ENCODE results near the gene FADS3.

FADS3 gene

DNA sequence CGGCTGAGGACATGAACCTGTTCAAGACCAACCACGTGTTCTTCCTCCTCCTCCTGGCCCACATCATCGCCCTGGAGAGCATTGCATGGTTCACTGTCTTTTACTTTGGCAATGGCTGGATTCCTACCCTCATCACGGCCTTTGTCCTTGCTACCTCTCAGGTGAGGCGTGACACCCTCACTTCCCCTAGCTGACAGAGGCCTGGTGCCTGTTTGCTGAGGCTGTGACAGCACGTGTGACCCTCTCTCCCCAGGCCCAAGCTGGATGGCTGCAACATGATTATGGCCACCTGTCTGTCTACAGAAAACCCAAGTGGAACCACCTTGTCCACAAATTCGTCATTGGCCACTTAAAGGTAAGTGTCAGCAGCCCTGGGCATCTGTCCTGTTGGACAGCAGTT lies 51.0 kb downstream of the FADS3 start:
- Histone ChIP-seq H3K27ac (ENCODE audit: low read depth, low read length) (no peak overlapping the region), H3K27me3 (ENCODE audit: control insufficient read depth, insufficient read depth, low read length) (no peaks in the 10 kb centered on the region), H3K4me1 (ENCODE audit: control insufficient read depth, insufficient read depth, low read length) (no peaks in the 10 kb centered on the region), H3K9me3 (ENCODE audit: control insufficient read depth, insufficient read depth, low read length) (no peaks in the 10 kb centered on the region), H3K36me3 (ENCODE audit: control insufficient read depth, insufficient read depth, low read length) (peaks cover 82% of the 10 kb centered on the region), H3K4me3 (ENCODE audit: low read depth, low read length) (no peak overlapping the region), H3K9ac (ENCODE audit: low read depth, low read length) (no peak overlapping the region)

- Histone ChIP-seq H3K9ac (ENCODE audit: low read depth, low read length) (no peak overlapping the region), H3K4me1 (ENCODE audit: control insufficient read depth, insufficient read depth, low read length) (peaks cover 3% of the 10 kb centered on the region; the same call in 1 of the 2 replicates), H3K4me3 (ENCODE audit: low read depth, low read length) (no peak overlapping the region)
Observed at GRCh38 chr11:61839742-61840141, 51.6 kb downstream of the FADS3 start.

GRCh38 chr11:61838921-61839320 lies 52.4 kb downstream of the FADS3 start:
- Histone ChIP-seq H3K9me3 (ENCODE audit: control insufficient read depth, insufficient read depth, low read length) (no peaks in the 10 kb centered on the region), H3K27me3 (ENCODE audit: control insufficient read depth, insufficient read depth, low read length) (no peaks in the 10 kb centered on the region), H3K4me1 (ENCODE audit: control insufficient read depth, insufficient read depth, low read length) (peaks cover 11% of the 10 kb centered on the region), H3K9ac (ENCODE audit: low read depth, low read length) (no peak overlapping the region), H3K27ac (ENCODE audit: low read depth, low read length) (no peak overlapping the region), H3K36me3 (ENCODE audit: control insufficient read depth, insufficient read depth, low read length) (peaks cover 69% of the 10 kb centered on the region), H3K4me3 (ENCODE audit: low read depth, low read length) (no peak overlapping the region)

More at GRCh38 chr11:61839742-61840141, 51.6 kb downstream of the FADS3 start:
- Histone ChIP-seq H3K27ac (ENCODE audit: low read depth, low read length) (no peak overlapping the region), H3K36me3 (ENCODE audit: control insufficient read depth, insufficient read depth, low read length) (peaks cover 77% of the 10 kb centered on the region), H3K9me3 (ENCODE audit: control insufficient read depth, insufficient read depth, low read length) (no peaks in the 10 kb centered on the region), H3K27me3 (ENCODE audit: control insufficient read depth, insufficient read depth, low read length) (no peaks in the 10 kb centered on the region)

DNA sequence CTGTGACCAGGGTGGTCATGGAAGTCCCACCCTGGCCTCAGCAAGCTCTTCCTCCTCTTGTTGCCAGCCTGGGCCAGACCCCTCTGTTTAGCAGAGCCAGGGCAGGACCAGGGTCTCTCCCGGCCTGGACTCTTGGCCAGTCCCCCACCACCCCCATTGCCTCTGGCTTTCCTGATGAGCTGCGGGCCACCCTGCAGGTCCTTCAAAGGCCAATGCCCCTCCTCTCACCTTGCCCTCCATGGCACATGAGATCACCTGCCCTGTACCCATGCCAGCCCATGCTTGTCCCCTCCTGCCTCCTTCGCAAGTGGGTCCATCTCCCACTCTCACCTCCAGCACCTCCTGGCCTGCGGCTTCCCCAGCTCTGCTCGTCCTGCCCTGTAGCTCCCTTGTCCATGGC lies 52.8 kb downstream of the FADS3 start:
- Histone ChIP-seq H3K27me3 (ENCODE audit: control insufficient read depth, insufficient read depth, low read length) (no peaks in the 10 kb centered on the region), H3K9me3 (ENCODE audit: control insufficient read depth, insufficient read depth, low read length) (no peaks in the 10 kb centered on the region), H3K9ac (ENCODE audit: low read depth, low read length) (no peak overlapping the region), H3K4me3 (ENCODE audit: low read depth, low read length) (no peak overlapping the region), H3K4me1 (ENCODE audit: control insufficient read depth, insufficient read depth, low read length) (peaks cover 15% of the 10 kb centered on the region), H3K36me3 (ENCODE audit: control insufficient read depth, insufficient read depth, low read length) (peaks cover 68% of the 10 kb centered on the region), H3K27ac (ENCODE audit: low read depth, low read length) (no peak overlapping the region)

- Histone ChIP-seq H3K4me1 (ENCODE audit: control insufficient read depth, insufficient read depth, low read length) (peaks cover 21% of the 10 kb centered on the region), H3K27ac (ENCODE audit: low read depth, low read length) (no peak overlapping the region), H3K27me3 (ENCODE audit: control insufficient read depth, insufficient read depth, low read length) (no peaks in the 10 kb centered on the region), H3K9me3 (ENCODE audit: control insufficient read depth, insufficient read depth, low read length) (no peaks in the 10 kb centered on the region), H3K9ac (ENCODE audit: low read depth, low read length) (no peak overlapping the region), H3K4me3 (ENCODE audit: low read depth, low read length) (no peak overlapping the region), H3K36me3 (ENCODE audit: control insufficient read depth, insufficient read depth, low read length) (peaks cover 62% of the 10 kb centered on the region)
Observed at GRCh38 chr11:61837411-61838005, 53.8 kb downstream of the FADS3 start.

GRCh38 chr11:61836193-61836592 lies 55.2 kb downstream of the FADS3 start:
- H3K36me3 ChIP-seq (ENCODE audit: control insufficient read depth, insufficient read depth, low read length): peaks cover 56% of the 10 kb centered on the region
- peaks cover 21% of the 10 kb centered on the region for H3K4me1 ChIP-seq (ENCODE audit: control insufficient read depth, insufficient read depth, low read length)
- no peak overlapping the region for H3K4me3 ChIP-seq (ENCODE audit: low read depth, low read length)
- H3K27ac ChIP-seq (ENCODE audit: low read depth, low read length): no peak overlapping the region
- no peak overlapping the region for H3K9ac ChIP-seq (ENCODE audit: low read depth, low read length)
- no peaks in the 10 kb centered on the region for H3K27me3 ChIP-seq (ENCODE audit: control insufficient read depth, insufficient read depth, low read length)
- H3K9me3 ChIP-seq (ENCODE audit: control insufficient read depth, insufficient read depth, low read length): no peaks in the 10 kb centered on the region

GRCh38 chr11:61834278-61835048 lies 56.9 kb downstream of the FADS3 start:
- Histone ChIP-seq H3K9me3 (ENCODE audit: control insufficient read depth, insufficient read depth, low read length) (no peaks in the 10 kb centered on the region), H3K27ac (ENCODE audit: low read depth, low read length) (peak overlapping the region; percentile 56), H3K4me3 (ENCODE audit: low read depth, low read length) (no peak overlapping the region), H3K9ac (ENCODE audit: low read depth, low read length) (no peak overlapping the region), H3K4me1 (ENCODE audit: control insufficient read depth, insufficient read depth, low read length) (peaks cover 35% of the 10 kb centered on the region), H3K27me3 (ENCODE audit: control insufficient read depth, insufficient read depth, low read length) (no peaks in the 10 kb centered on the region), H3K36me3 (ENCODE audit: control insufficient read depth, insufficient read depth, low read length) (peaks cover 39% of the 10 kb centered on the region)

GRCh38 chr11:61833926-61834277 lies 57.4 kb downstream of the FADS3 start:
- H3K9ac ChIP-seq (ENCODE audit: low read depth, low read length): no peak overlapping the region
- peaks cover 37% of the 10 kb centered on the region for H3K4me1 ChIP-seq (ENCODE audit: control insufficient read depth, insufficient read depth, low read length)
- no peaks in the 10 kb centered on the region for H3K27me3 ChIP-seq (ENCODE audit: control insufficient read depth, insufficient read depth, low read length)
- H3K9me3 ChIP-seq (ENCODE audit: control insufficient read depth, insufficient read depth, low read length): no peaks in the 10 kb centered on the region
- H3K27ac ChIP-seq (ENCODE audit: low read depth, low read length): peak overlapping the region; percentile 56
- H3K36me3 ChIP-seq (ENCODE audit: control insufficient read depth, insufficient read depth, low read length): peaks cover 35% of the 10 kb centered on the region
- H3K4me3 ChIP-seq (ENCODE audit: low read depth, low read length): no peak overlapping the region

DNA sequence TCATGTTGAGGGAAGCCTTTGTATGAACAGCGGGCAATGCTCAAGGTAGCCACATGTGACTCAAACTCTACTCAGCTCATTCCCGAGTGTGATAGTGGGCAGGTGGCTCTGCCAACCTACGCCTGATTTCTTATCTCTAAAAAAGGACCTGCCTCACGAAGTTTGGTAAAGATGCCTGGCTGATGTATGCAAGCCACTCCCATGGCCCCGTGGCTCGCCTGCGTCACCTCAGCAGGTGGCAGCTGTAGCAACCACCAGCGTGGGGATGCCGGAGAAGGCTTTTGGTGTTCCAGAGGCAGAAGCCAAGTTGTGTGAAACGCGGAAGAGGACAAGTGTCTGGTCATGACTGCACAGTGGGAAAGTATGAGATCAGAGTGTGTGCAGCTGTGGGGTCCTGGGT lies 57.9 kb downstream of the FADS3 start:
- H3K4me1 ChIP-seq (ENCODE audit: control insufficient read depth, insufficient read depth, low read length): peaks cover 37% of the 10 kb centered on the region
- H3K9ac ChIP-seq (ENCODE audit: low read depth, low read length): no peak overlapping the region
- H3K27me3 ChIP-seq (ENCODE audit: control insufficient read depth, insufficient read depth, low read length): no peaks in the 10 kb centered on the region
- no peaks in the 10 kb centered on the region for H3K9me3 ChIP-seq (ENCODE audit: control insufficient read depth, insufficient read depth, low read length)
- H3K4me3 ChIP-seq (ENCODE audit: low read depth, low read length): no peak overlapping the region
- peaks cover 31% of the 10 kb centered on the region for H3K36me3 ChIP-seq (ENCODE audit: control insufficient read depth, insufficient read depth, low read length)
- no peak overlapping the region for H3K27ac ChIP-seq (ENCODE audit: low read depth, low read length)

DNA sequence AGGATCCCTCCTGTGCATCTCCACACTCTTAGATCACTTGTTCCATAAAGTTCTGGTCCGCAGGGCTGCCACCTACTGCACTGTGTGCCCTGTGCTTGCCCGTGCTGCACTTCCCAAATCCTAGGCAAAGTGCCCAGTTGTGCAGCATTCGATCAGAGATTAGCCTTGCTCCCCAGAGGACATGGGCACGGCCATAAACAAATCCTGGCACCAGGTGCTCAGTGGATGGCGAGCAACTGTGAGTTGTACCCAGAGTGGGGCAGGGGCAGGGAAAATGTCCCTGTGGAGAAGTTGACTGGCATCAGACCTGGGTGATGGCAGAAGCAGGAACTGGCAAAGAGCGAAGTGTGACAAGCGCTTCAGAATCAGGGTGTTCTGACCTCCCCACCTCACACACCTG lies 58.6 kb downstream of the FADS3 start:
- Histone ChIP-seq H3K27ac (ENCODE audit: low read depth, low read length) (no peak overlapping the region), H3K4me1 (ENCODE audit: control insufficient read depth, insufficient read depth, low read length) (peaks cover 37% of the 10 kb centered on the region), H3K4me3 (ENCODE audit: low read depth, low read length) (no peak overlapping the region), H3K27me3 (ENCODE audit: control insufficient read depth, insufficient read depth, low read length) (no peaks in the 10 kb centered on the region), H3K9ac (ENCODE audit: low read depth, low read length) (no peak overlapping the region), H3K36me3 (ENCODE audit: control insufficient read depth, insufficient read depth, low read length) (peaks cover 24% of the 10 kb centered on the region), H3K9me3 (ENCODE audit: control insufficient read depth, insufficient read depth, low read length) (no peaks in the 10 kb centered on the region)

GRCh38 chr11:61832207-61832606 lies 59.1 kb downstream of the FADS3 start:
- H3K27ac ChIP-seq (ENCODE audit: low read depth, low read length): no peak overlapping the region
- no peaks in the 10 kb centered on the region for H3K27me3 ChIP-seq (ENCODE audit: control insufficient read depth, insufficient read depth, low read length)
- H3K9ac ChIP-seq (ENCODE audit: low read depth, low read length): no peak overlapping the region
- H3K9me3 ChIP-seq (ENCODE audit: control insufficient read depth, insufficient read depth, low read length): no peaks in the 10 kb centered on the region
- no peak overlapping the region for H3K4me3 ChIP-seq (ENCODE audit: low read depth, low read length)
- H3K36me3 ChIP-seq (ENCODE audit: control insufficient read depth, insufficient read depth, low read length): peaks cover 18% of the 10 kb centered on the region
- H3K4me1 ChIP-seq (ENCODE audit: control insufficient read depth, insufficient read depth, low read length): peaks cover 37% of the 10 kb centered on the region
